Measurements from ENCODE around the gene B3GAT1. TPM values are rescaled to one million over a fixed set of nuclear protein-coding genes. Genes with fewer than 3 reads are reported as not detected.

B3GAT1 gene
- total RNA-seq, 1 experiment from 2014 or later, result 2.2 TPM

GRCh38 chr11:134441706-134442105, 29.7 kb upstream of the B3GAT1 start:
- no peak for DNase-seq (ENCODE audit: low spot score)

GRCh38 chr11:134441281-134441680, 29.2 kb upstream of the B3GAT1 start:
- DNase-seq (ENCODE audit: low spot score), result no peak

GRCh38 chr11:134440851-134441250, 28.8 kb upstream of the B3GAT1 start:
- no peak for DNase-seq (ENCODE audit: low spot score)

- DNase-seq (ENCODE audit: low spot score), result no peak
Observed at GRCh38 chr11:134438542-134439537, 26.8 kb upstream of the B3GAT1 start.

- DNase-seq (ENCODE audit: low spot score), result no peak
Observed at GRCh38 chr11:134437821-134438220, 25.8 kb upstream of the B3GAT1 start.

GRCh38 chr11:134436781-134437180, 24.7 kb upstream of the B3GAT1 start:
- DNase-seq (ENCODE audit: low spot score), result no peak

- no peak for DNase-seq (ENCODE audit: low spot score)
Observed at GRCh38 chr11:134433806-134434205, 21.8 kb upstream of the B3GAT1 start.

GRCh38 chr11:134433251-134433650, 21.2 kb upstream of the B3GAT1 start:
- no peak for DNase-seq (ENCODE audit: low spot score)

- no peak for DNase-seq (ENCODE audit: low spot score)
Observed at GRCh38 chr11:134432776-134433175, 20.7 kb upstream of the B3GAT1 start.

GRCh38 chr11:134429106-134429505, 17.1 kb upstream of the B3GAT1 start:
- DNase-seq (ENCODE audit: low spot score), result no peak

GRCh38 chr11:134425816-134426536, 13.9 kb upstream of the B3GAT1 start:
- DNase-seq (ENCODE audit: low spot score), result no peak

- no peak for DNase-seq (ENCODE audit: low spot score)
Observed at GRCh38 chr11:134425413-134425812, 13.4 kb upstream of the B3GAT1 start.

- no peak for DNase-seq (ENCODE audit: low spot score)
Observed at GRCh38 chr11:134423106-134423505, 11.1 kb upstream of the B3GAT1 start.

GRCh38 chr11:134417871-134418840, 6.1 kb upstream of the B3GAT1 start:
- no peak for DNase-seq (ENCODE audit: low spot score)

GRCh38 chr11:134416726-134417125, 4.7 kb upstream of the B3GAT1 start:
- no peak for DNase-seq (ENCODE audit: low spot score)

- DNase-seq (ENCODE audit: low spot score), result no peak
Observed at GRCh38 chr11:134414766-134415765, 3.0 kb upstream of the B3GAT1 start.

- no peak for DNase-seq (ENCODE audit: low spot score)
Observed at GRCh38 chr11:134413826-134414731, 2.0 kb upstream of the B3GAT1 start.

- no peak for DNase-seq (ENCODE audit: low spot score)
Observed at GRCh38 chr11:134413043-134413825, 1.2 kb upstream of the B3GAT1 start.
